HEK293 (cell line): ENCODE measurements around the gene AGXT2.

ENCODE experiments used
- CTCF ChIA-PET: fragments of 350-600 bp; formaldehyde crosslinking; extraction: SDS; loops from one replicate; lab custom pipeline; 2021; ENCODE audit warnings: antibody characterized with exemption; lab: Yijun Ruan, JAX
- POLR2A ChIA-PET: fragments of 300-600 bp; formaldehyde crosslinking; extraction: SDS; loops from one replicate; lab custom pipeline; 2020; ENCODE audit warnings: antibody characterized with exemption, inconsistent platforms; lab: Yijun Ruan, JAX
- H3K27ac ChIP-seq: fragments of 200-500 bp; sonication (Bioruptor generic); 2 replicates; pipeline ENCODE4 v1.5.1; 2014; ENCODE audit warnings: low read depth, low read length, control low read depth, inconsistent platforms; ENCODE audit errors: extremely low read depth
- H3K36me3 ChIP-seq, 2 experiments: fragments of 200-500 bp in 1 of 2; sonication (Bioruptor generic) in 1 of 2; 1 replicate in 1 of 2; 2 replicates in 1 of 2; pipeline ENCODE4 v1.5.1; 2014 to 2017; ENCODE audit warnings: inconsistent platforms in 2 of 2, low read length in 2 of 2; ENCODE audit not compliant: control insufficient read depth in 2 of 2, insufficient read depth in 1 of 2
- H3K4me1 ChIP-seq: fragments of 200-500 bp; sonication (Bioruptor generic); 2 replicates; pipeline ENCODE4 v1.5.1; 2014; ENCODE audit warnings: mild to moderate bottlenecking, low read length, inconsistent platforms; ENCODE audit not compliant: control insufficient read depth, insufficient read depth
- H3K4me3 ChIP-seq: 2 replicates; pipeline ENCODE4 v1.5.1; 2011; ENCODE audit warnings: low read depth, mild to moderate bottlenecking, control low read depth, low read length, moderate library complexity
- H3K9me3 ChIP-seq: fragments of 200-500 bp; sonication (Bioruptor generic); 2 replicates; pipeline ENCODE4 v1.5.1; 2014; ENCODE audit warnings: low read depth, low read length, inconsistent platforms; ENCODE audit not compliant: control insufficient read depth, insufficient read depth
- ATF2 ChIP-seq: fragments of 450-650 bp; formaldehyde crosslinking; IDR thresholded peaks from 2 replicates; pipeline ENCODE4 v1.5.1; 2016; ENCODE audit warnings: missing biosample characterization, missing genetic modification characterization, low read depth
- CTCF ChIP-seq: fragments of 450-650 bp; formaldehyde crosslinking; IDR thresholded peaks from 2 replicates; pipeline ENCODE4 v1.5.1; 2016; ENCODE audit warnings: missing biosample characterization, missing genetic modification characterization
- SETDB1 ChIP-seq: IDR thresholded peaks from one replicate; pipeline ENCODE4 v1.6.1; 2017; ENCODE audit warnings: mild to moderate bottlenecking, low read length, moderate library complexity, mixed read lengths; ENCODE audit not compliant: insufficient read length
- ZNF133 ChIP-seq: fragments of 450-650 bp; formaldehyde crosslinking; IDR thresholded peaks from 2 replicates; pipeline ENCODE4 v1.5.1; 2016; ENCODE audit warnings: missing biosample characterization, missing genetic modification characterization
- ZSCAN16 ChIP-seq: fragments of 450-650 bp; formaldehyde crosslinking; IDR thresholded peaks from 2 replicates; pipeline ENCODE4 v1.5.1; 2016; ENCODE audit warnings: missing biosample characterization, missing genetic modification characterization
- TF ChIP-seq, protein P1 (sequence below): IDR thresholded peaks from 2 replicates; pipeline ENCODE4 v1.6.1; 2011; ENCODE audit warnings: mild to moderate bottlenecking, low read depth, low read length, borderline replicate concordance

Gene AGXT2

DNA sequence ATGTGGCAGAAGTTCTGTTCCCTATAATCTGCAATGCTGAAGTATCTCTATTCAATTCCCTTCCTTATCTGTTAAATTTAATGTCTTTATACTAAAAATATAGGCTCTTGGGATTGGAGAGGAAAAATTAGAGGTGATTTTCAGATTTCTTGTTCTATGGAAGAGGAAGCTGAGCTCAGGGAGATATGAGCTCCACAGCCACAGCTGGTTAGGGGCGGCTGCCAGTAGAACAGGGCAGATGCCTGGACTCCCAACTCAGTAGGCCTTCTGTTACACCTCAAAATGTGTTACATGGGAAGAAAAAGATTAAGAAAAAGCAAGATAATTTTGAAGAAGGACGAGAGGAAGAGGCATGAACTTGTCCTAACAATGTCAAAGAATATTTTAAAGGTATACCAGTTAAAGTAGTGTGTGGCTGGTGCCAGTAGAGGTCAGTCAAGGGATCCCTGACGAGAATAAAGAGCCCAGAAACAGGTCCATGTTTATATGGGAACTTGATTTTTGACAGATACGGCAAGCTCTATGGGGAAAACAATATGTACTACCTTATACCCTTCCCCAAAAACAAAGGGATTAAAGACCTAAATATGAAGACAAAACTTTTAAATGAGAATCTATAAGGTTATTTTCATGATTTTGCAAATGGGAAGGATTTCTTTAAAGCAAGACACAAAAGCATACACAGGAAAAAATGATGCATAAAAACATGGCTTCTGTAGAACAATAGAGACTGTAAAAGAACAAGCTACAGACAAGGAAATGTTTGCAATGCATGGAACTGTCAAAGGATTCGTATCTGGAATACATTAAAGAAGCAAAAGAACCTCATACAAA is 89.7 kb downstream of the AGXT2 start:
- no peaks in the 10 kb centered on the region for H3K4me1 ChIP-seq
- TF ChIP-seq ZSCAN16 = no peak
- peak; percentile 24; the same call in 1 of the 2 replicates for TF ChIP-seq CTCF
- TF ChIP-seq, all 188 proteins: peak for 1
- ChIA-PET CTCF (interaction anchor here (0.6 to 3.1 kb wide), 24 partner anchors 8 to 663 kb away, joined by 3 to 38 read pairs (median 4); partner anchors contain the start of genes BRIX1 and RAD1), POLR2A (interaction anchor here (1.7 kb wide), 1 partner anchor 45 kb away, joined by 7 read pairs; no protein-coding TSS in a partner anchor)
- H3K9me3 ChIP-seq = no peaks in the 10 kb centered on the region
- no peak overlapping the region for H3K27ac ChIP-seq
- H3K4me3 ChIP-seq = no peak overlapping the region
- H3K36me3 ChIP-seq = peaks cover 26 to 36% of the 10 kb centered on the region in 2 experiments

DNA sequence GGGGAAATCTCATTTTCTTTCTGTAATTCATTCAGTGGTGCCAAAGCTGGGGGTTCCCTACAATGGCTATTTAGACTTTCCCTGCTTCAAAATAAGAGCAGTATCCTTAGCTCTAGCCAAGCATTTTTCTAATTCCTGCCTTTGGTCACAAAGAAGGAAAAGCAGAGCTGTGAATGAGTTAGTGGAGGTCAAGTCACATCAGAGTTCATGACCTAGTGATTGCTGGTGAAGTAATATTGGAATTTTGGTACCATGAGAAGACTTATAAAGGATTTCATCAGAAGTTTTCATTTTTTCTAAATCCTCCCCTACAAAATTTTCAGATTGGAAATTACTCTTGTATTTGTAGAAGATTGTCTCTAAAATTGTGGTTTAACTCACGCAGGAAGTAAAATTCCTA is 90.4 kb downstream of the AGXT2 start:
- CTCF ChIA-PET = interaction anchor here (0.7 to 3.1 kb wide), 16 partner anchors 9 to 481 kb away, joined by 3 to 38 read pairs (median 6); partner anchors contain the start of genes BRIX1, DNAJC21 and RAD1
- Histone ChIP-seq H3K9me3 (no peaks in the 10 kb centered on the region), H3K4me1 (no peaks in the 10 kb centered on the region), H3K27ac (no peak overlapping the region), H3K36me3 (peaks cover 34 to 43% of the 10 kb centered on the region in 2 experiments), H3K4me3 (no peak overlapping the region)
- POLR2A ChIA-PET = interaction anchor here (1.7 kb wide), 1 partner anchor 46 kb away, joined by 7 read pairs; no protein-coding TSS in a partner anchor
- TF ChIP-seq, protein P1, sequence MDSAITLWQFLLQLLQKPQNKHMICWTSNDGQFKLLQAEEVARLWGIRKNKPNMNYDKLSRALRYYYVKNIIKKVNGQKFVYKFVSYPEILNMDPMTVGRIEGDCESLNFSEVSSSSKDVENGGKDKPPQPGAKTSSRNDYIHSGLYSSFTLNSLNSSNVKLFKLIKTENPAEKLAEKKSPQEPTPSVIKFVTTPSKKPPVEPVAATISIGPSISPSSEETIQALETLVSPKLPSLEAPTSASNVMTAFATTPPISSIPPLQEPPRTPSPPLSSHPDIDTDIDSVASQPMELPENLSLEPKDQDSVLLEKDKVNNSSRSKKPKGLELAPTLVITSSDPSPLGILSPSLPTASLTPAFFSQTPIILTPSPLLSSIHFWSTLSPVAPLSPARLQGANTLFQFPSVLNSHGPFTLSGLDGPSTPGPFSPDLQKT = no peak
- TF ChIP-seq SETDB1 (no peak), ZNF133 (tag by site-specific recombination) (no peak), ATF2 (no peak)
